ENCODE measurements around the gene ATP8A2.

GRCh38 chr13:25803641-25804040 is 431.9 kb downstream of the ATP8A2 start:
- no peak for TF ChIP-seq POLR2A (IDR thresholded peaks at IDR 0.05; ENCODE audit: low read length)
- no peak for TF ChIP-seq GATA1 (IDR thresholded peaks at IDR 0.05; ENCODE audit: low read depth, low read length)
